Measurements from ENCODE around the gene MCTP2.

DNA sequence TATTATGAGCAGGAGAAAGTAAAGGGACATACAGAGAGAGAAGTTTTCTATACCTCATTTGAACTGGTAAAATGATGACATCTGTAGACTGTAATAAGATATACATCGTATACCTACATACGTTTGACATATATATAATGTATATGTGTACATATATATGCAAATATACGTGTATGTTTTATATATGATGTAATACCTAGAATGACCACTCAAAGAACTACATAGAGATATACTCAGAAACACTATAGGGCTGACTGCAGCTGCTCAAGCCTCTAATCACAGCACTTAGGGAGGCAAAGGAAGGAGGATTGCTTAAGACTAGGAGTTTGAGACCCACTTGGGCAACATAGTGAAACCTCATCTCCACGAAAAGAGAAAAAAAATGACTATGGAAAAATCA is 48.5 kb upstream of the MCTP2 start:
- TF ChIP-seq, protein P1, sequence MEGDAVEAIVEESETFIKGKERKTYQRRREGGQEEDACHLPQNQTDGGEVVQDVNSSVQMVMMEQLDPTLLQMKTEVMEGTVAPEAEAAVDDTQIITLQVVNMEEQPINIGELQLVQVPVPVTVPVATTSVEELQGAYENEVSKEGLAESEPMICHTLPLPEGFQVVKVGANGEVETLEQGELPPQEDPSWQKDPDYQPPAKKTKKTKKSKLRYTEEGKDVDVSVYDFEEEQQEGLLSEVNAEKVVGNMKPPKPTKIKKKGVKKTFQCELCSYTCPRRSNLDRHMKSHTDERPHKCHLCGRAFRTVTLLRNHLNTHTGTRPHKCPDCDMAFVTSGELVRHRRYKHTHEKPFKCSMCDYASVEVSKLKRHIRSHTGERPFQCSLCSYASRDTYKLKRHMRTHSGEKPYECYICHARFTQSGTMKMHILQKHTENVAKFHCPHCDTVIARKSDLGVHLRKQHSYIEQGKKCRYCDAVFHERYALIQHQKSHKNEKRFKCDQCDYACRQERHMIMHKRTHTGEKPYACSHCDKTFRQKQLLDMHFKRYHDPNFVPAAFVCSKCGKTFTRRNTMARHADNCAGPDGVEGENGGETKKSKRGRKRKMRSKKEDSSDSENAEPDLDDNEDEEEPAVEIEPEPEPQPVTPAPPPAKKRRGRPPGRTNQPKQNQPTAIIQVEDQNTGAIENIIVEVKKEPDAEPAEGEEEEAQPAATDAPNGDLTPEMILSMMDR (IDR thresholded peaks at IDR 0.05; ENCODE audit: insufficient read depth, low read length) = no peak
- TF ChIP-seq GABPA (IDR thresholded peaks at IDR 0.05; ENCODE audit: low read depth) (no peak), POLR2AphosphoS5 (IDR thresholded peaks at IDR 0.05; ENCODE audit: low read depth) (no peak), SPI1 (IDR thresholded peaks at IDR 0.05; ENCODE audit: borderline replicate concordance, low read depth) (no peak)
- TF ChIP-seq, protein P2, sequence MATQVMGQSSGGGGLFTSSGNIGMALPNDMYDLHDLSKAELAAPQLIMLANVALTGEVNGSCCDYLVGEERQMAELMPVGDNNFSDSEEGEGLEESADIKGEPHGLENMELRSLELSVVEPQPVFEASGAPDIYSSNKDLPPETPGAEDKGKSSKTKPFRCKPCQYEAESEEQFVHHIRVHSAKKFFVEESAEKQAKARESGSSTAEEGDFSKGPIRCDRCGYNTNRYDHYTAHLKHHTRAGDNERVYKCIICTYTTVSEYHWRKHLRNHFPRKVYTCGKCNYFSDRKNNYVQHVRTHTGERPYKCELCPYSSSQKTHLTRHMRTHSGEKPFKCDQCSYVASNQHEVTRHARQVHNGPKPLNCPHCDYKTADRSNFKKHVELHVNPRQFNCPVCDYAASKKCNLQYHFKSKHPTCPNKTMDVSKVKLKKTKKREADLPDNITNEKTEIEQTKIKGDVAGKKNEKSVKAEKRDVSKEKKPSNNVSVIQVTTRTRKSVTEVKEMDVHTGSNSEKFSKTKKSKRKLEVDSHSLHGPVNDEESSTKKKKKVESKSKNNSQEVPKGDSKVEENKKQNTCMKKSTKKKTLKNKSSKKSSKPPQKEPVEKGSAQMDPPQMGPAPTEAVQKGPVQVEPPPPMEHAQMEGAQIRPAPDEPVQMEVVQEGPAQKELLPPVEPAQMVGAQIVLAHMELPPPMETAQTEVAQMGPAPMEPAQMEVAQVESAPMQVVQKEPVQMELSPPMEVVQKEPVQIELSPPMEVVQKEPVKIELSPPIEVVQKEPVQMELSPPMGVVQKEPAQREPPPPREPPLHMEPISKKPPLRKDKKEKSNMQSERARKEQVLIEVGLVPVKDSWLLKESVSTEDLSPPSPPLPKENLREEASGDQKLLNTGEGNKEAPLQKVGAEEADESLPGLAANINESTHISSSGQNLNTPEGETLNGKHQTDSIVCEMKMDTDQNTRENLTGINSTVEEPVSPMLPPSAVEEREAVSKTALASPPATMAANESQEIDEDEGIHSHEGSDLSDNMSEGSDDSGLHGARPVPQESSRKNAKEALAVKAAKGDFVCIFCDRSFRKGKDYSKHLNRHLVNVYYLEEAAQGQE (IDR thresholded peaks at IDR 0.05; ENCODE audit: insufficient replicate concordance, low read depth) = no peak
